HG02759 (cell line): ENCODE measurements around the gene VEZF1.

Source experiments
- ATAC-seq: cut with Tn5 transposase; IDR thresholded peaks from one replicate; pipeline ENCODE4 v1.9.1; 2021; ENCODE audit warnings: mild to moderate bottlenecking, moderate library complexity; ENCODE audit not compliant: unreplicated experiment

The VEZF1 gene, protein sequence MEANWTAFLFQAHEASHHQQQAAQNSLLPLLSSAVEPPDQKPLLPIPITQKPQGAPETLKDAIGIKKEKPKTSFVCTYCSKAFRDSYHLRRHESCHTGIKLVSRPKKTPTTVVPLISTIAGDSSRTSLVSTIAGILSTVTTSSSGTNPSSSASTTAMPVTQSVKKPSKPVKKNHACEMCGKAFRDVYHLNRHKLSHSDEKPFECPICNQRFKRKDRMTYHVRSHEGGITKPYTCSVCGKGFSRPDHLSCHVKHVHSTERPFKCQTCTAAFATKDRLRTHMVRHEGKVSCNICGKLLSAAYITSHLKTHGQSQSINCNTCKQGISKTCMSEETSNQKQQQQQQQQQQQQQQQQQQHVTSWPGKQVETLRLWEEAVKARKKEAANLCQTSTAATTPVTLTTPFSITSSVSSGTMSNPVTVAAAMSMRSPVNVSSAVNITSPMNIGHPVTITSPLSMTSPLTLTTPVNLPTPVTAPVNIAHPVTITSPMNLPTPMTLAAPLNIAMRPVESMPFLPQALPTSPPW

DNA sequence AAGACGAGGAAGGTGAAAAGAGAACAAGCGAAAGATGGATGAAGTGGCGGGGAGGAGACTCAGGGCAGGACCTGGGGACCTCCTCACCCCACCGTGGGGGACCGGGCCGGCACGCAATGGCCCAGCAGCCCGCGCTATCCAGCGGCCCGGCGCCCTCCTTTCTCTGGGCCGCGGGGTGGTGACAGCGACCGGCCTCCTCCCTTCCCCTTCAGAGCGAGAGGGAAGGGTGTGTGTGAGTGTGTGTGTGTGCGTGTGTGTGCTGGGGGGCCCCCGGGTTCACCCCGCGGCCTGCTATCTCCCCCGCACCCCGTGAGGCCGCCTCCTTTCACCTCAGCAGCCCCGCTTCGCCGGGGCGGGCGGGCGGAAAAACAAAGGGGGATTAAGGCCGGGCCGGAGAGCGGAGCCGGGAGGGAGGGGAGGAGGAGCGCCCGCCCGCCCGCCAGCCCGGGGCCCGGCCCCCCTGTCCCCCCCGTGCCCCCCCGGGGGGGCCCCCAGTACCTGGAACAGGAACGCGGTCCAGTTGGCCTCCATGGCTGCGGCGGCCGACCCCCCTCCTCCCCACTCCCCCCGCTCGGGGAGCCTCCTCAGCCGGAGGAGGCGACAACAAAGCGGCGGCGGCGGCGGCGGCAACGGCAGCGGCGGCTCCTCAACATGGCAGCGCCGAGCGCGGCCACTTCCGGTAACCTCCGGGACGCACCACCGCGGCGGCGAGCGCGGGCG, at the start of gene VEZF1:
VEZF1 (minus strand) TSS at position 674 of the 720 bp plus-strand sequence; CDS start at position 531, 143 bp downstream.
- peak; percentile 75 for ATAC-seq

DNA sequence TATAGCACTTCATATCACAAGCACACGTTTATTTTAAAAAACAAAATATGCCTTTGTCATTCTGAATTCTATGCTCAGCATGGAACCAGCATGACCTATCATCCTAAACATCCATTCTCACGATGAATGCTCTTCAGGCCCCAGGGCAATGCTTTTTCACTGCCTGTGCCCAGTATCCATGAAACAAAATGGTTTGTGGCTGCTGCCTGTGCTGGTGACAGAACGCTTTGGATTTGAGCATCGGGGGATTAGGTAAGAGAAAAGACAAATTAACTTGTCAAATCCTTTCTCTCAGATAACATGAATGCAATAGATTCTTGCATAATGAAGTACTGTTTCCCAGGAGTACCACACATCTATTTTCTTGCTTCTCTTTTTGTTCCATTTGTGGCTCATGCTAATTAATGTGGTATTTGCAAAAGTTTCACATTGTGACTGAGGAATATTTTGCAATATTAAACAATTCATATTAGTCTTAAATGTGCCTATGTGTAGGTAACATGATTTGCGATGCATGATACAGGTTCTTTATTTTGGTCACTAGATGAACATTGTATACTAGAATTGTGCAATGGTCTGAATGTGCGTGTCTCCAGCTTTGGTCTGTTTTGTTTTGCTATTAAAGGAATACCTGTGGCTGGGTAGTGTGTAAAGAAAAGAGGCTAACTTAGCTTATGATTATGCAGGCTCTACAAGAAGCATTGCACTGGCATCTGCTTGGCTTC, 44.8 kb upstream of the VEZF1 start:
- ATAC-seq, result no peak

DNA sequence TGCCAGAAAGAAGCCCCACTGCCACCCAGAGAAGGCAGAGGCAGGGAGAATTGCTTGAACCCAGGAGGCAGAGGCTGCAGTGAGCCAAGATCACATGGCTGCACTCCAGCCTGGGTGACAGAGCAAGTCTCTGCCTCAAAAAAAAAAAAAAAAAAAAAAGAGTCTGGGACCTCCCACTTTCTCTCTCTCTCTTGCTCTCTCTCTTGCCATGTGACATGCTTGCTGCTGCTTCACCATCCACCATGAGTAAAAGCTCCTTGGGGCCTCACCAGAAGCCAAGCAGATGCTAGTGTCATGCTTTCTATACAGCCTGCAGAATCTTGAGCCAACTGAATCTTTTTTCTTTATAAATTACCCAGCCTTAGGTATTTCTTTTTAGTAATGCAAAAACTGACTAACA, 40.5 kb upstream of the VEZF1 start:
- no peak for ATAC-seq

DNA sequence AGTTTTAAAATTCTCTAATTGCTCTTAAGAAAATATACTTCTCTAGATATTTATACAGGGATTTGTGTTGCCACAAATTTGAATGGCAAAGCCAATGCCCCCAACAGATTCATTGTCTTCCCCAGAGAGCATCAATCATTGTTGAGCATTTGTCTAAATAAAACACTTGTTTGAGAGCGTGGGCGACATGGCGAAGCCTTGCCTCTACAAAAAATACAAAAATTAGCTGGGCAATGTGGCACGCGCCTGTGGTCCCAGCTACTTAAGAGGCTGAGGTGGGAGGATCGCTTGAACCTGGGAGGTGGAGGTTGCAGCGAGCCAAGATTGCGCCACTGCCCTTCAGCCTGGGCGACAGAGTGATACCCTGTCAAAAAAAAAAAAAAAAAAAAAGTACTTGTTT, 32.3 kb upstream of the VEZF1 start:
- no peak for ATAC-seq

DNA sequence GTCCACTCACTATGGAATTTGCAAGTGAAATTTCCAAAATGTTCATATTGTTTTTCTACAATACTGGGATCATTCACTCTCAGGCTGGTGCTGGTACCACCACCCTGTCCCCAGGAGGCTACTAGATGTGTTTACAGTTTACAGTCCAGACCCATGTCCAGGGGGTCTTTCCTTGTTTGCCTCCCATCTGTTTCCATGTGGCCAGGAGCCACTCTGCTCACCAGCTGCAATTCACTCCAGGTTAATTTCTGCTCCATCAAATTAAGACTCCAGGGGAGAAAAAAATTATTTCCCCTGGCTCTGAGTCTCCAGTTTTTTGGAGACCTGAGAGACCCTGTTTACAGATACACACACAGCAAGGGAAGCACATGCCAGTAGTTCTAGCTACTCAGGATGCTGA, 31.5 kb upstream of the VEZF1 start:
- no peak for ATAC-seq

DNA sequence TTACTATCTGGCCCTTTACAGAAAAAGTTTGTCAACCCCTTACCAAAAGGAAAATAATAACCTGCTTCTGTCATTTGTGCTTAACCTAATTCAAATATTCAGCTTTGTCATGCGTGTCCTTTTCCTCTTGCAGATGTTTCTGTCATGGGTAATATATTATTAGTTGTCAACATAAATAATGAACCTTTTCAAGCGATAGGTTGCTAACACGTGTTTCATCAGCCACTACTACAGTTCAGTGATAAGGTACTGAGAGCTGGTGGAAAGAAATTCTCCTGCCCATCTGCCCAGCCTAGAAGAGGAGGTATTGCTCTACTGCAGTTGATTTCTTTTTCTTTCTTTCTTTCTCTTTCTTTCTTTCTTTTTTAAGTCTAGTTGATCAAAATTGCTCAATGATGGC, 31.0 kb upstream of the VEZF1 start:
- no peak for ATAC-seq

DNA sequence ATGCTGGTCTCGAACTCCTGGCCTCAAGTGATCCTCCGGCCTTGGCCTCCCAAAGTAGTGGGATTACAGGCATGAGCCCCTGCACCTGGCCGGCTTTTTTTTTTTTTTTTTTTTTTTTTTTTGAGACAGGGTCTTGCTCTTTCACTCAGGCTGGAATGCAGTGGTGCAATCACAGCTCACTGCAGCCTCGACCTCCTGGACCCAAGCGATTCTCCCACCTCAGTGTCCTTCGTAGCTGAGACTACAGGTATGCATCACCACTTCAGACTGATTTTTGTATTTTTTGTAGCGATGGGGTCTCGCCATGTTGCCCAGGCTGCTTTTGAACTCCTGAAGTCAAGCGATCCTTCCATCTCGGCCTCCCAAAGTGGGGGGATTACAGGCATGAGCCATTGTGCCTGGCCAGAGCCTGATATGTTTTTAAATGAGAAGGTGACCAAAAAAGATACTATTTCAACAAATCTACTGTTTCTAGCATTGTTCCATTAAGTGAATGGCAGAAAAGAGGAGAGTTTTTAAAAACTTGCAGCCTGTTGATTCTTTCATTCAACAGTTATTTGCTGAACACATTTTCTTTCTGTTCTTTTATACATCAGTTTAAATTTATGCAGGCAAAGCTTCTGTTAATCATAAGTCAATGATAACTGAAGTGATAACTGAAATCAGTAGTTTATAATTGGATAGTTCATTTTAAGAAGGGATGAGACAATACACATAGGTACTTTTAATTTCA, 22.2 kb upstream of the VEZF1 start:
- ATAC-seq, result no peak

DNA sequence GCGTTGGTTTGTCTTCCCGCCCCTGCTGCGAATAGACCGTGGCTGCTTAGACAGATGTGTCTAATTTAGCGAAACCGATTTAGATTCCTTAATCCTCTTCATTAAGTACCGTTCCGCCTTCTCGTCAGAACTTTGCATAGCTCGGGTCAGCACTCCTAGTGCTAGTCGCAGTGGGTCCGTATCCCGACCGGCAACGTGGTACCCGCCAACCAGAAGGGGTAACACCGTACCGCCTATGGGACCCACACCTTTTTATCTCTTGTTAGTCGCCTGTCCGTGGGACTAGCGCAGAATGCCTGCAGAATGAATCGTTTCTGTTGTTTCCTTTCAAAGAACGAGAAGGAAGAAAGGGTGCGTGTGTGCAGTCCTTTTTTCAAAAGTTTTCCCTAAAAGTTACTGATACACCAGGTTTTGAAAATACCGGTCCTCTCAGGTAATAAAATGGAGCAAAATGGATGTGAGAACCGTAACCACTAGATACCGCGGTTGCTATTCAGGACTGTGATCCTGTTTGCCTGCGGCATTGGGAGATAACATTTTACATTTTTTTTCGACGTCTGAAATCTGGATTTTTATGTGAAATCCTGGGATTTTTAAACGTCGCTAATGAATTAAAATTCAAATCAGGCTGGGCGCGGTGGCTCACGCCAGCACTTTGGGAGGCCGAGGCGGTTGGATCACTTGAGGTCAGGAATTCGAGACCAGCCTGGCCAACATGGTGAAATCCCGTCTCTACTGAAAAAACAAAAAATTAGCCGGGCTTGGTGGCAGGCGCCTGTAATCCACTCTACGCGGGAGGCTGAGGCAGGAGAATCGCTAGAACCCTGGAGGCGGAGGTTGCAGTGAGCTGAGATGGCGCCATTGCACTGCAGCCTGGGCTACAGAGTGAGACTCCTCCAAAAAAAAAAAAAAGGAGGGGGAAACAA, 20.0 kb upstream of the VEZF1 start:
- ATAC-seq, result peak; percentile 24

DNA sequence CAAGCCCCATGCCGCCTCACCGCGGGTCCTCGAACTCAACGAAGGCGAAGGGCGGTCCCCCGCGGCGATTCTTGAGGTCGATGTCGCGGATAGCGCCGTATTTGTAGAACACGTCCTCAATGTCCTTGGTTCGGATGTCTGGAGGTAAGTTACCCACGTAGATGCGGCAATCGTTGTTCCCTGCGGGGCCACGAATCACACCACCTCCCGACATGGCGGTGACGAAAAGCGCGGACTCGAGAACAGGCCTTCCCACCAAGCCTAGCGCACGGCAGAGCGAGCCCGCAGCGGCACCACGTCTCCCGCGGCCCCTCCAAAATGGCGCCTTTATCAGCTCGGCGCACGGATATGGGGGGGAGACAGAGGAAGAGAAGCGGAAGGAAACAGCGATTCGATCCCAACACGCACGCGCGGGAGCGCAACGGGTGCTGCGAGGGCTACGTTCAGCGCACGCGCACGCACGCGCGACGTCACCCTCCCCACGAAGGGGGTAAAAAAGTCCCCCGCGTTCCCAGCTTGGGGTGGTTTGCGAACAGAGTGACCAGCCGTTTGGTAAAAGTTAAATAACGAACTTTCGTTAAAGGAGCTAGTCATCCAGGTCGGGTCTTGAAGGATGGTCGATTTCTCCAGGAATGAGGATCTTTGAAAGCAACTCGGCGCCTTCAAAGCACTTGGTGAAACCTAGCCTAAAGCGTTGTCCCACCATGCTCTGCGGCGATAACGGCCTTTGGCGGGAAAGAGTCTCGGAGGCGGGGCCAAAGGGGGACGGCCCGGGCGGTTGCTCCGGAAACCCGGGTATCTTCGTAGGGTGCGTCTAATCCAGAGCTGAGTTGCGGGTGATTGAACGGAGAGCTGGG, 19.1 kb upstream of the VEZF1 start, which contains the start of gene SRSF1:
SRSF1 (minus strand) TSS at position 323 of the 857 bp plus-strand sequence; CDS start at position 214, 109 bp downstream.
- peak; percentile 88 for ATAC-seq

DNA sequence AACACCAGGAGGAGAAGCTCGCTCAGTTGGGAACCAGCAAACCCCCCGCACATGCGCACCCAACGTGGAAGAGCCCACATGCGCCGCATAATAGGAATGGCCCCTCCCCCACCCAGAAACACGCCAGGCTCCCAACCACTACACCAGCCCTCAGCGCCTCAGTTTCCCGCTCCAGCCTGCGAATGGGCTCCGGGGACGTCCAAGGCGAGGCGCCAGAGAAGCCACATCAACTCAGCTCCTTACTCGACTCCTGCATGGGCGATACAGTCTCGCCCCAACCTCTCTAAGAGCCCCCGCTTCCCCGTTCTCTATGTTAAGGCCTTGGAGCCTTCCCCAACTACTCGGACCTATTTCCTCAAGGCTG, 18.5 kb upstream of the VEZF1 start:
- peak; percentile 17 for ATAC-seq

DNA sequence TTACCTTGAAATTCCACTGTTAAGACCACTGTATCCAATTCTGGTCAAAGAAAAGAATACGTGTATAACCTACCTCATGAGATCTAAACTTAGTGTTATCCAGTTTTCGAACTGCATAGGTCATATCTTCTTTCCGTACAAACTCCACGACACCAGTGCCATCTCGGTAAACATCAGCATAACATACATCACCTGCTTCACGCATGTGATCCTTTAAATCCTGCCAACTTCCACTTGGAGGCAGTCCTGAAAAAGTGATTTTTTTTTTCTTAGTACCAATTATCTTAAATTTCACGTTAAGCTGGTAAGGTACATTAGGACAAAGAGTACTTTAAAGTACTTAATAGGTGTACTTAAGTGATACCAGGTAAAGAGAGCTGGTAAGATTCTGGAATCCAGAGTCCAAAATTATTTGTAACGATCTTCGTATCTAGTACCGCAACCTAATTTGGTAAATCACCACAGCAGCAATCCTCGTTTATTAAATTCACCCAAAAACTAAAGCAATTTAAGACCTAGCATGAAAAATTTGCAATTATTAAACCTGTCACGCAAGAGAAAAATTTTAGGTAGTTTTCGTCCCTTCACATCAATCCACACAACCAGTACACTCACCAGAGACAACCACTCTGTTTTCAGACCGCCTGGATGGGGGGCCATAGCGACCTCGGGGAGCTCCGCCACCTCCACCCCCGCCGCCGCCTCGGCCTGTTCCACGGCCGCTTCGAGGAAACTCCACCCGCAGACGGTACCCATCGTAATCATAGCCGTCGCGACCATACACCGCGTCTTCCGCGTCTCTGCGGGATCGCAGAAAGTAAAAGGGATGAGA, 17.9 kb upstream of the VEZF1 start:
- peak; percentile 5 for ATAC-seq

DNA sequence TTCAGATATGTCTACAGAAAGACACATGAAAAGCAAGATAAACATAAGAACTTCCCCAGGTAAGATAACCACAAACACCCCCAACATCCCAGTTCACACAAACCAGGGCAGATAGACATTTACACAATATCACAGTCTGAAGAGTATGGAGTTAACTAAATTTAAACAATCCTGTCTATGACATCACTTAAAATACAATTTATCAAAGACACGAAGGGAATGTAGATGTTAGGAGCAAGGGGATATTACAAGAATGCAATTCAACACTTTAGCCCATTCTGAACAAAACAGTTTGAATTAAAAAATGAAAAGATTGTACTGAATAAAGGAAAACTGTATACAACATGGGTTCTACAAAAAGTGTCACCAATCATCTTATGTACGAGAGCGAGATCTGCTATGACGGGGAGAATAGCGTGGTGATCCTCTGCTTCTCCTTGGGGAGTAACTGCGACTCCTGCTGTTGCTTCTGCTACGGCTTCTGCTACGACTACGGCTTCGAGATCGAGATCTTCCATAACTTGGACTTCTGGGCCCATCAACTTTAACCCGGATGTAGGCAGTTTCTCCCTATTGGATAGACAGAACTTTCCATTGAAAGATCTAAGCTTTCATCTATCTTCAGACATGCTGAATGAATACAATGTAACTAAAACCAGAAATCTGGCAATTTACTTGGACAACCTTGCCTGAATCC, 17.1 kb upstream of the VEZF1 start:
- no peak for ATAC-seq

DNA sequence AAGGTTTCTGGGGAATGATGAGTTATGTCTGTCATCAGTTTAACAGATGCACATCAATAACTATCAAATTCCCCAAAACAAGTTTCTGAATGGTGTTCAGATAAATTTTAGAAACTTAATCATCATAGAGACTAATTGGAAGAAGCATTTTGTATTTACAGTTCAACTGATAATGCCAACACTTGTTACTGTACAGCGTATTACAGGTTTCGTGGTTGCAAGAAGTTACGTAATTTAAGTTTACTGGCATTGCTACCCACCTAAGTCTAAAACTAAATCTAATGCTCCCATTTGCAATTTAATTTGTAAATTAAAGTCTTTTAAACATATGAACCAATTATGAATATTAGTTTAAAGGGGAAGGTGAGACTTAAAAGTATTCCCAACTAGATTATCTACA, 16.0 kb upstream of the VEZF1 start:
- no peak for ATAC-seq

DNA sequence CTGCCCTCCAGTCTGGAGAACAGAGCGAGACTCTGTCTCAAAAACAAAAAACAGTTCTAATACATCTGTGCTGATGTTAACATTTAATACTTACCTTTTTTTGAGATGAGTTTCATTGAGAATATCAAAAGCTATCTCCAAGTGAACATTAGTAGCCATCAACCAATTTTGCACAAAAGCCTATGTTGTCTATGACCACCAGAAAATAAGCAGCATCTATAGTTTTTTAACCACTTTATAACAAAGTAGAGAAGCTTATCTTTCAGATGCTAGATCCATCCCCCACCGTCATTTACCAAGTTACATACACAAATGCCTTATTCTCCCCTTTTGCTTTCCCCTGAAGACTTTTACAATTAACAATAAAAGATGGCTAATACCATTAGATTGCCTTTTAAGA, 14.9 kb upstream of the VEZF1 start:
- ATAC-seq, result no peak

DNA sequence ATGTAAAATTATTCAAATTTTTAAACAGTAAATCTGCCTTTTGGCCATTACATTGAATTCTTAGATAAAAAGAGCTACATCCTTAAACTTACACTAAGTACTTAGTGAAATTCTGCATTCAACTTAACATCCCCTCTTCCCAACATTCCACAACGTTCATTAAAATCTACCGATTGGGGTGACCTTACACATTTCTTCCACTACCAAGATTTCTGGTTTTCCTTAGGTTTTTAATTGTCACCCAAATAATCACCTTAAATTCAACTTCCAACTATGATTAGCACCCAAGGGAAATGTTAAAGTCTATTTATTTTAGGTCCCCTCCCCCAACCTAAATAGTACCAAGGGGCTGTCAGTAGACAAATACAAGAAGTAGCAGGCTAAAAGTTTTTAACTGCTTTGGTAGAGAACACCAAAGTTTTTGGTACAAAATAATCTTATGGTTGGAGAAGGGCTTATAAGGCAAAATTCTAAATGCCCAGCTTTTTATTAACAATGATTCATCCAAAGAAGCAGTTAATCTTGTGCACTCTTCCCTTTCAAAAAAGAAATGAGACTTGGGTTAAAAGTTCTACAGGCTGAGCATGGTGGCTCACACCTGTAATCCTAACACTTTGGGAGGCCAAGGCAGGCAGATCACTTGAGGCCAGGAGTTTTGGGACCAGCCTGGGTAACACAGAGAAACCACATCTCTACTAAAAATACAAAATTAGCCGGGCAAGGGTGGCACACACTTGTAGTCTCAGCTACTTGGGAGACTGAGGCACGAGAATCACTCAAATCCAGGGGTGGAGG, 14.3 kb upstream of the VEZF1 start:
- ATAC-seq, result no peak

DNA sequence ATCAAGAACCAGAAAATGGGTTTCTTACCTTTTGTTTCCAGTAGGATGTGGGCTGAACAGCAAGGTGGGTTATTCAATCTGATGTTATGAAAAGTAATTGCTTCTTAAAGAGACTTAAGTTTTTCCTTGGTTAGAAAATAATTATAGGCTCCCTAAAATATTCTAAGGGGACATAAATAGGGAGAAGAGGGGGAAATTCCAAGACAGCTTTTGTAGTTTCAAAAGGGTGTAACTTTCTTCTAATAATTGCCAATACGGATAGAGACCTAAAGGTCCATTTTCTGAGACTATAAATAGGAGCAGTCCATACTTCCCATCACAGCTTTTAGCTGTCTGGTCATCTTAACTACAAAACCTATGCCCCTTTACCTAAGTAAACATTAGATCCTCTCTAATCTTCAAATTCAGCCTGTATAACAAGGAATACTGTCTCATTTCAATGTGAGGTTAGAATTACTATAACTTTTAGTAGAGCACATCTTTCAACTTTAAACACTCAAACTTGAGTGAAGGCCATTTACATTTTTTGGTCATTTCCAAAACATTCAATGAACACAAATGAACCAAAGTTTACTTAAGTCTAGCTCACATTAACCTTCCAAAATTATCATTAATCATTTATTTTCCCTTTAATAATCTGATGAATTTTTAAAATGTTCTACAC, 13.5 kb upstream of the VEZF1 start:
- no peak for ATAC-seq
